Astrocyte of the cerebellum (primary cell): ENCODE results near the gene GFOD2.

Experiments used
- DNase-seq: peaks from one replicate; pipeline ENCODE4 v3.0.0-alpha.2; 2011; ENCODE audit warnings: low read depth
- H3K4me3 ChIP-seq: 2 replicates; pipeline ENCODE4 v1.5.1; 2011; ENCODE audit warnings: mild to moderate bottlenecking, low read depth, low read length, moderate library complexity
- in situ Hi-C: cut with HindIII; loops from 2 replicates; pipeline ENCODE4 v1.10.0; 2017; ENCODE audit warnings: low sequenced_read_pairs
- TF ChIP-seq, protein P1 (sequence below): IDR thresholded peaks from 2 replicates; pipeline ENCODE4 v1.5.1; 2012; ENCODE audit warnings: low read length, low read depth, moderate library complexity, mild to moderate bottlenecking; ENCODE audit errors: missing control alignments

GFOD2 gene

DNA sequence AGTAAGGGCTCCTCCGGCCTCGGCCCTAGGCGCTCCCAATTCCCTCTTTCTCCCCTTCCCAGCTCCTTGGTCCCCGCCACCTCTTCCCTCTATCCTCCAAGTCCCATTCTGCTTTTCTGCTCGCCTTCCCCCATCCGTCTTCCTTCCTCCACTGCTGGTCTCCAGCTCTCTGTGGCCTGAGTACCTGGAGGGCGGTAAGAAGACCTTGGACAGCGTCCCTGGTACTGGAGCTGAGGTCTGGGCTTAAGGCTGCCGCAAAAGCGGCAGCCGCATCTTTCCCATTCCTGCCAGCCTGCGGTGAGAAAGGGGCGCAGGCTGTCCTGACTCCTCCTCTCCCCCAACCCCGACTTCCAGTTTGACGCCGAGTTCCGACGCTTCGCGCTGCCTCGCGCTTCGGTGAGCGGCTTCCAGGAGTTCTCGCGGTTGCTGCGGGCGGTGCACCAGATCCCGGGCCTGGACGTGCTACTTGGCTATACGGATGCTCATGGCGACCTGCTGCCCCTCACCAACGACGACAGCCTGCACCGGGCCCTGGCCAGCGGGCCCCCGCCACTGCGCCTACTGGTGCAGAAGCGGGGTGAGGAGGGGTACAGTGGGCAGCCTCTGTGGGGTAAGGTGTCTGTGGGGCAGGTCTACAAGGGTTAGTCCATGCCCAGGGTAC lies 57.9 kb downstream of the GFOD2 start:
- TF ChIP-seq, protein P1, sequence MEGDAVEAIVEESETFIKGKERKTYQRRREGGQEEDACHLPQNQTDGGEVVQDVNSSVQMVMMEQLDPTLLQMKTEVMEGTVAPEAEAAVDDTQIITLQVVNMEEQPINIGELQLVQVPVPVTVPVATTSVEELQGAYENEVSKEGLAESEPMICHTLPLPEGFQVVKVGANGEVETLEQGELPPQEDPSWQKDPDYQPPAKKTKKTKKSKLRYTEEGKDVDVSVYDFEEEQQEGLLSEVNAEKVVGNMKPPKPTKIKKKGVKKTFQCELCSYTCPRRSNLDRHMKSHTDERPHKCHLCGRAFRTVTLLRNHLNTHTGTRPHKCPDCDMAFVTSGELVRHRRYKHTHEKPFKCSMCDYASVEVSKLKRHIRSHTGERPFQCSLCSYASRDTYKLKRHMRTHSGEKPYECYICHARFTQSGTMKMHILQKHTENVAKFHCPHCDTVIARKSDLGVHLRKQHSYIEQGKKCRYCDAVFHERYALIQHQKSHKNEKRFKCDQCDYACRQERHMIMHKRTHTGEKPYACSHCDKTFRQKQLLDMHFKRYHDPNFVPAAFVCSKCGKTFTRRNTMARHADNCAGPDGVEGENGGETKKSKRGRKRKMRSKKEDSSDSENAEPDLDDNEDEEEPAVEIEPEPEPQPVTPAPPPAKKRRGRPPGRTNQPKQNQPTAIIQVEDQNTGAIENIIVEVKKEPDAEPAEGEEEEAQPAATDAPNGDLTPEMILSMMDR, result no peak
- in situ Hi-C loops, result no loop called here
- DNase-seq, result peak; percentile 27
- H3K4me3 ChIP-seq, result peak overlapping the region; percentile 90

DNA sequence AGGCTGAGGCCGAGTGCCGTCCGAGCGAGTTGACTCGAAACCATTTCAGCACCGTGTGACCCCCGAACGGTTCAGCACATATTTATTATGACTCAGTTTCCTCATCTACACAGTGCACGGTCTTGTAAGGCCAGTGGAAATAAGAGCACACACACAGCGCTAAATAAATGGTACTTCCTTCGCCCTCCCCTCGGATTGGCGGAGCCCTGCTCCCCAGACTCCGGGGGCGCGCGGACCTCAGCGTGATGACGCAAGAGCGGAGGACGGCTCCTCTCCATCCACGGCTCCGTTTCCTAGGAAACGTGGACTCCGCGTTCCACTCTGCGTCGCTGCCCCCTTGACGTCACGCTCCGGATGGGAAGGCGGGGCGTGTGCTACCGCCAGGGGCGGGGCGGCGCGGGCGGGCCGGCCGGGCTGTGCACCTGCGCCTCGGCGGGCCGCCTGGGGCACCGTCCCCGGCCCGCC lies 58.5 kb downstream of the GFOD2 start, which contains the start of gene PARD6A:
Gene PARD6A (plus strand): TSS at position 397 of the 465 bp plus-strand sequence. CDS start 79 bp downstream, outside the sequence.
- peak; percentile 91 for DNase-seq
- TF ChIP-seq, protein P1, result no peak
- peak within 1 kb of the TSS; percentile 90 for H3K4me3 ChIP-seq
- in situ Hi-C loops, result no loop called here

DNA sequence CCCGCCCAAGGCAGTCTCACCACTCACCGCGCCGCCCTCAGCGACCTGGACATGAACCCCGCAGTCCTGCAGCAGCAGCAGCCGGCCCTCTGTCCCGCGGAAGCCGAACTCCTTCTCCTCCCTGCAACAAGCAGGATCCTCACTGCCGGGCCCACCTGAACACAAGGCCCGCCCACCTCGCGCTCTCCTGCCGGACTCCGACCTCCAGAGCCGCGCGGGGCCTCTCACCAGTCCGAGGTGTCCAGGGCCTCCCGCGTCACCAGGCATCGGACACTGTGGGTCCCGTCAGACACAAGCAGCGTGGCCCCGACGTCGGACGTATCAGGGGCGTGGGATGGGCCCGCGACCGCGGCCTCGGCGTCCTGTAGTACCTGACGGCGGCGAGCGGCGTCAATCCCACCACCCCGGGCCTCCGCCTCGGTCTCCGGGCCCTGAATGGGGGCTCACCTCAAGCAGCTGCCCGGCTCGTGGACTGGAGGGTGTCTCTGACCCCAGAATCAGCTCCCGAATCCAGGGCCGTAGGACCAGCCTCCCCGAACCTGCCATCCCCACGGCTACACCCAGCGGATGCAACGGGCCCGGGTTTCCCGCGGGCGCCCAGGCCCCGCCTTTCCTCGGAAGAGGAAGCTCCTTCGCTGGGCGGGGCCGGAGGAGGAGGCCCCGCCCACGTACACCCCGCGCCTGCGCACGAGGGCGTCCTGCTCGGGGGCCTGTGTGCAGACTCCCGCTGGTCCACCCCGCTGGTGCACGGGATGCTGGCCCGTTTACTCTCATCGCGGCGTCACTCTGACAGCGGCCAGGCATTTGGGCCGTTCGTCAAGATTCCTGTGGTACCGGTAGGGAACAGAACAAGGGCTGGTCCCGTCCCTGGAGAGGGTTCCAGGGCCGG lies 59.2 kb downstream of the GFOD2 start, which contains the start of gene ACD:
Gene ACD (minus strand): TSS at position 586 of the 889 bp plus-strand sequence. CDS start 40 bp downstream, at position 546.
- TF ChIP-seq, protein P1, result no peak
- in situ Hi-C loops, result no loop called here
- peak within 1 kb of the TSS; percentile 90 for H3K4me3 ChIP-seq
- DNase-seq, result peak; percentile 62

GRCh38 chr16:67658849-67659674 lies 60.1 kb downstream of the GFOD2 start:
- no peak for DNase-seq
- in situ Hi-C loops, result no loop called here
- TF ChIP-seq, protein P1, result no peak
- peak overlapping the region; percentile 90 for H3K4me3 ChIP-seq

GRCh38 chr16:67657751-67658518 lies 61.2 kb downstream of the GFOD2 start:
- in situ Hi-C loops, result no loop called here
- TF ChIP-seq, protein P1, result no peak
- H3K4me3 ChIP-seq, result no peak overlapping the region
- DNase-seq, result no peak
